IMR-90 (cell line): ENCODE data around the gene MCCD1. TPM values are rescaled to one million over a fixed set of nuclear protein-coding genes. Genes with fewer than 3 reads are reported as not detected.

Experiments
- ATAC-seq: fragments of 200-7000 bp; cut with Tn5 transposase; 2 replicates; pipeline ENCODE4 v1.9.1; 2020; ENCODE audit warnings: low read depth, mild to moderate bottlenecking, moderate library complexity
- BruUV-seq: library from RNA; stranded (reverse); fragments of 400-500 nt; replicated peaks from 2 replicates; lab custom pipeline; 2021; lab: Mats Ljungman, UMichigan
- CTCF ChIA-PET: fragments of 300-600 bp; formaldehyde crosslinking; extraction: SDS; loops from one replicate; lab custom pipeline; 2021; ENCODE audit warnings: antibody characterized with exemption; lab: Yijun Ruan, JAX
- POLR2A ChIA-PET: fragments of 300-600 bp; sonication (Branson Sonifier 250); formaldehyde crosslinking; loops from one replicate; lab custom pipeline; 2022; ENCODE audit warnings: antibody characterized with exemption; ENCODE audit not compliant: unreplicated experiment; lab: Charles Lee
- DNase-seq: peaks from one replicate; pipeline ENCODE4 v3.0.0; 2013
- H2AFZ ChIP-seq: replicated peaks from 2 replicates; pipeline ENCODE3; 2013; ENCODE audit warnings: low read length, mild to moderate bottlenecking; ENCODE audit not compliant: poor library complexity
- H2AK5ac ChIP-seq: 2 replicates; pipeline ENCODE4 v1.6.1; 2013; ENCODE audit warnings: low read depth, low read length, inconsistent platforms
- H2AK9ac ChIP-seq: replicated peaks from 2 replicates; pipeline ENCODE3; 2013; ENCODE audit warnings: mild to moderate bottlenecking, low read depth, low read length, moderate library complexity; ENCODE audit not compliant: poor library complexity
- H2BK120ac ChIP-seq: 2 replicates; pipeline ENCODE4 v1.6.1; 2013; ENCODE audit warnings: low read depth, low read length, inconsistent platforms
- H2BK15ac ChIP-seq: 3 replicates; pipeline ENCODE4 v1.6.1; 2013; ENCODE audit warnings: low read depth, low read length, inconsistent platforms
- H2BK20ac ChIP-seq: 2 replicates; pipeline ENCODE4 v1.6.1; 2013; ENCODE audit warnings: low read depth, mild to moderate bottlenecking, inconsistent platforms, low read length, moderate library complexity
- H2BK5ac ChIP-seq: 2 replicates; pipeline ENCODE4 v1.6.1; 2013; ENCODE audit warnings: mild to moderate bottlenecking, low read depth, low read length, inconsistent platforms; ENCODE audit not compliant: poor library complexity, severe bottlenecking
- H3K14ac ChIP-seq: replicated peaks from 2 replicates; pipeline ENCODE4 v1.6.1; 2013; ENCODE audit warnings: low read depth, low read length, inconsistent platforms
- H3K18ac ChIP-seq: 2 replicates; pipeline ENCODE4 v1.6.1; 2013; ENCODE audit warnings: low read depth, low read length, control low read depth
- H3K23ac ChIP-seq: 2 replicates; pipeline ENCODE4 v1.6.1; 2013; ENCODE audit warnings: low read depth, low read length, inconsistent platforms
- H3K27ac ChIP-seq: 2 replicates; pipeline ENCODE4 v1.5.1; 2013; ENCODE audit warnings: mild to moderate bottlenecking, control low read depth, low read length; ENCODE audit not compliant: insufficient read depth
- H3K27me3 ChIP-seq: 2 replicates; pipeline ENCODE4 v1.6.1; 2013; ENCODE audit warnings: low read length; ENCODE audit not compliant: control insufficient read depth, insufficient read depth
- H3K36me3 ChIP-seq: 2 replicates; pipeline ENCODE4 v1.6.1; 2013; ENCODE audit warnings: low read length, mixed read lengths; ENCODE audit not compliant: control insufficient read depth, insufficient read depth
- H3K4ac ChIP-seq: 2 replicates; pipeline ENCODE4 v1.6.1; 2013; ENCODE audit warnings: low read depth, low read length, inconsistent platforms
- H3K4me1 ChIP-seq: 2 replicates; pipeline ENCODE4 v1.6.1; 2013; ENCODE audit warnings: low read length, mixed read lengths; ENCODE audit not compliant: control insufficient read depth, insufficient read depth
- H3K4me2 ChIP-seq: 2 replicates; pipeline ENCODE4 v1.6.1; 2013; ENCODE audit warnings: low read depth, mild to moderate bottlenecking, control low read depth, low read length, moderate library complexity
- H3K4me3 ChIP-seq: 2 replicates; pipeline ENCODE4 v1.5.1; 2013; ENCODE audit warnings: low read depth, mild to moderate bottlenecking, control low read depth, low read length, moderate library complexity; ENCODE audit not compliant: insufficient read depth
- H3K56ac ChIP-seq: 2 replicates; pipeline ENCODE4 v1.6.1; 2013; ENCODE audit warnings: low read length, inconsistent platforms; ENCODE audit not compliant: insufficient read depth; ENCODE audit errors: extremely low read depth
- H3K79me1 ChIP-seq, 2 experiments: 2 replicates each; pipeline ENCODE4 v1.6.1; 2013; ENCODE audit warnings: low read length in 2 of 2, inconsistent platforms in 1 of 2, low read depth in 1 of 2
- H3K9ac ChIP-seq: 2 replicates; pipeline ENCODE4 v1.6.1; 2013; ENCODE audit warnings: low read depth, low read length, control low read depth
- H3K9me1 ChIP-seq: 2 replicates; pipeline ENCODE4 v1.6.1; 2013; ENCODE audit warnings: low read length, inconsistent platforms; ENCODE audit not compliant: insufficient read depth
- H3K9me3 ChIP-seq: 2 replicates; pipeline ENCODE4 v1.6.1; 2013; ENCODE audit warnings: low read length; ENCODE audit not compliant: control insufficient read depth, insufficient read depth
- H4K20me1 ChIP-seq: 2 replicates; pipeline ENCODE4 v1.6.1; 2013; ENCODE audit warnings: low read length, inconsistent platforms; ENCODE audit not compliant: insufficient read depth
- H4K5ac ChIP-seq: 2 replicates; pipeline ENCODE4 v1.6.1; 2013; ENCODE audit warnings: mild to moderate bottlenecking, low read depth, low read length, control low read depth
- H4K8ac ChIP-seq, 2 experiments: 2 replicates each; pipeline ENCODE4 v1.6.1; 2013; ENCODE audit warnings: low read depth in 2 of 2, low read length in 2 of 2, control low read depth in 1 of 2, inconsistent platforms in 1 of 2
- H4K91ac ChIP-seq: 2 replicates; pipeline ENCODE4 v1.6.1; 2013; ENCODE audit warnings: low read depth, low read length, inconsistent platforms; ENCODE audit not compliant: insufficient read depth
- BHLHE40 ChIP-seq: fragments of 150-350 bp; IDR thresholded peaks from 2 replicates; pipeline ENCODE4 v1.6.1; 2016; ENCODE audit warnings: mild to moderate bottlenecking, low read depth, low read length
- CEBPB ChIP-seq: IDR thresholded peaks from 2 replicates; pipeline ENCODE4 v1.6.1; 2012; ENCODE audit warnings: low read depth, low read length, improper control_type of control experiment
- CHD1 ChIP-seq: IDR thresholded peaks from 2 replicates; pipeline ENCODE4 v1.6.1; 2012; ENCODE audit warnings: low read depth, low read length, improper control_type of control experiment
- FOS ChIP-seq: fragments of 150-350 bp; IDR thresholded peaks from 2 replicates; pipeline ENCODE4 v1.6.1; 2016; ENCODE audit warnings: low read depth, low read length
- MAFK ChIP-seq: IDR thresholded peaks from 2 replicates; pipeline ENCODE4 v1.6.1; 2012; ENCODE audit warnings: low read depth, low read length, improper control_type of control experiment
- MXI1 ChIP-seq: IDR thresholded peaks from 2 replicates; pipeline ENCODE4 v1.6.1; 2012; ENCODE audit warnings: low read depth, mild to moderate bottlenecking, low read length, moderate library complexity, borderline replicate concordance
- POLR2A ChIP-seq: IDR thresholded peaks from 2 replicates; pipeline ENCODE4 v1.6.1; 2012; ENCODE audit warnings: mild to moderate bottlenecking, low read depth, low read length
- RAD21 ChIP-seq: IDR thresholded peaks from 2 replicates; pipeline ENCODE4 v1.6.1; 2012; ENCODE audit warnings: low read length, improper control_type of control experiment
- RFX5 ChIP-seq: IDR thresholded peaks from 2 replicates; pipeline ENCODE4 v1.8.0; 2012; ENCODE audit warnings: low read depth, mild to moderate bottlenecking, low read length, moderate library complexity
- SMC3 ChIP-seq: fragments of 150-350 bp; IDR thresholded peaks from 2 replicates; pipeline ENCODE4 v1.6.1; 2016; ENCODE audit warnings: low read depth, mild to moderate bottlenecking, antibody characterized with exemption, low read length, moderate library complexity
- USF2 ChIP-seq: fragments of 150-350 bp; IDR thresholded peaks from 2 replicates; pipeline ENCODE4 v1.6.1; 2017; ENCODE audit warnings: mild to moderate bottlenecking, antibody characterized with exemption, low read length, low read depth
- WGBS, 2 experiments: methylation state at CpG; one replicate each; pipeline versions ENCODE4 v1.1.5 to v1.1.7; 2013; ENCODE audit warnings: missing lambda C conversion rate in 2 of 2; ENCODE audit not compliant: insufficient read length in 1 of 2; ENCODE audit errors: extremely low coverage in 2 of 2; 5-methylcytosine and 5-hydroxymethylcytosine counted together
- dilution Hi-C: fragments of 300-500 bp; cut with HindIII; formaldehyde crosslinking; loops from one replicate; pipeline ENCODE4 v1.14.3; 2018; ENCODE audit warnings: low sequenced_read_pairs; ENCODE audit not compliant: unreplicated experiment
- in situ Hi-C: fragments of 300-500 bp; cut with MboI; formaldehyde crosslinking; loops from 3 replicates; pipeline ENCODE4 v1.14.3; 2019; ENCODE audit warnings: low sequenced_read_pairs, inconsistent platforms, mixed read lengths
- intact Hi-C: fragments of 100-400 bp; cut with micrococcal nuclease; formaldehyde crosslinking; loops from 2 replicates; pipeline ENCODE4 v1.10.0; 2022
- polyA plus RNA-seq, 3 experiments: library from polyadenylated mRNA; depleted of rRNA; stranded (reverse); fragments of >200 nt; gene quantifications; 2 replicates each; pipeline ENCODE4 v1.2.3, GENCODE V29; 2012; ENCODE audit warnings: low replicate concordance in 1 of 3
- total RNA-seq: library from RNA; depleted of rRNA; stranded (reverse); fragments of >200 nt; gene quantifications from 2 replicates; pipeline ENCODE4 v1.2.3, GENCODE V29; 2012
- TF ChIP-seq, protein P1 (sequence below): fragments of 150-350 bp; IDR thresholded peaks from 2 replicates; pipeline ENCODE4 v1.6.1; 2016; ENCODE audit warnings: low read depth, mild to moderate bottlenecking, low read length, moderate library complexity, borderline replicate concordance

The MCCD1 gene
- total and polyA plus RNA-seq, 2 of the 4 experiments (the other 2 are of a cell fraction): not detected

- WGBS, 2 experiments: no CpG with 5 or more reads among the region's 4 CpGs
- Histone ChIP-seq H2AK9ac (peak overlapping the region; percentile 98), H4K8ac (peak overlapping the region; percentile 87 to 99; a peak in 3 of 4 replicates), H2BK5ac (peak overlapping the region; percentile 99), H3K27me3 (no peaks in the 10 kb centered on the region), H3K79me1 (peaks cover 17 to 55% of the 10 kb centered on the region in 2 experiments), H4K5ac (peak overlapping the region; percentile 87), H3K14ac (peak overlapping the region; percentile 100), H2BK20ac (no peak overlapping the region), H4K20me1 (peaks cover 61% of the 10 kb centered on the region), H3K36me3 (peaks cover 35% of the 10 kb centered on the region), H3K18ac (no peak overlapping the region), H3K9me1 (0 out of 2 replicates have a peak, but pooled peaks cover 6% of the 10 kb centered on the region), H3K9me3 (no peaks in the 10 kb centered on the region), H2AK5ac (peak overlapping the region; percentile 99), H4K91ac (peak overlapping the region; percentile 99), H3K27ac (peak overlapping the region; percentile 83), H3K4me3 (peak overlapping the region; percentile 72), H3K4me1 (peaks cover 10% of the 10 kb centered on the region), H3K9ac (peak overlapping the region; percentile 99), H2BK15ac (no peak overlapping the region), H2BK120ac (peak overlapping the region; percentile 73; the same call in 1 of the 2 replicates), H3K23ac (peak overlapping the region; percentile 99), H3K4me2 (peak overlapping the region; percentile 85), H3K56ac (peak overlapping the region; percentile 99), H2AFZ (no peak overlapping the region), H3K4ac (peak overlapping the region; percentile 96)
- no TSS peak for BruUV-seq
- POLR2A ChIA-PET: interaction anchor here (0.6 kb wide), 1 partner anchor 120 kb away, joined by 4 read pairs; the partner anchor contains the start of gene C6orf47
- intact Hi-C loops: loop anchor here (1.0 kb wide), 1 partner anchor 47 kb away; no protein-coding TSS in a partner anchor
- dilution Hi-C loops: no loop called here
- DNase-seq (no peak), ATAC-seq (no peak)
- in situ Hi-C loops: loop anchor here (5.0 to 10.0 kb wide), 2 partner anchors 48 to 294 kb away; no protein-coding TSS in a partner anchor
- CTCF ChIA-PET: interaction anchor here (1.0 to 1.1 kb wide), 2 partner anchors 8 to 55 kb away, joined by 3 read pairs; no protein-coding TSS in a partner anchor
- TF ChIP-seq FOS (no peak), CHD1 (no peak), SMC3 (no peak), POLR2A (no peak), MAFK (no peak), USF2 (no peak), RAD21 (no peak), CEBPB (no peak), MXI1 (no peak), BHLHE40 (no peak), RFX5 (no peak)
- TF ChIP-seq, protein P1, sequence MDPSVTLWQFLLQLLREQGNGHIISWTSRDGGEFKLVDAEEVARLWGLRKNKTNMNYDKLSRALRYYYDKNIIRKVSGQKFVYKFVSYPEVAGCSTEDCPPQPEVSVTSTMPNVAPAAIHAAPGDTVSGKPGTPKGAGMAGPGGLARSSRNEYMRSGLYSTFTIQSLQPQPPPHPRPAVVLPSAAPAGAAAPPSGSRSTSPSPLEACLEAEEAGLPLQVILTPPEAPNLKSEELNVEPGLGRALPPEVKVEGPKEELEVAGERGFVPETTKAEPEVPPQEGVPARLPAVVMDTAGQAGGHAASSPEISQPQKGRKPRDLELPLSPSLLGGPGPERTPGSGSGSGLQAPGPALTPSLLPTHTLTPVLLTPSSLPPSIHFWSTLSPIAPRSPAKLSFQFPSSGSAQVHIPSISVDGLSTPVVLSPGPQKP: no peak
Measured at GRCh38 chr6:31540640-31541039, 11.9 kb downstream of the MCCD1 start.
